ENCODE data around the gene DNAAF1.
A peak's percentile ranks its signal among the peaks of the same experiment; 100 is the strongest.
"Not testable (repeated sequence)": the region's sequence is repeated elsewhere in the genome, so short reads cannot be mapped to it uniquely, and the experiment has no call there.

The DNAAF1 gene

DNA sequence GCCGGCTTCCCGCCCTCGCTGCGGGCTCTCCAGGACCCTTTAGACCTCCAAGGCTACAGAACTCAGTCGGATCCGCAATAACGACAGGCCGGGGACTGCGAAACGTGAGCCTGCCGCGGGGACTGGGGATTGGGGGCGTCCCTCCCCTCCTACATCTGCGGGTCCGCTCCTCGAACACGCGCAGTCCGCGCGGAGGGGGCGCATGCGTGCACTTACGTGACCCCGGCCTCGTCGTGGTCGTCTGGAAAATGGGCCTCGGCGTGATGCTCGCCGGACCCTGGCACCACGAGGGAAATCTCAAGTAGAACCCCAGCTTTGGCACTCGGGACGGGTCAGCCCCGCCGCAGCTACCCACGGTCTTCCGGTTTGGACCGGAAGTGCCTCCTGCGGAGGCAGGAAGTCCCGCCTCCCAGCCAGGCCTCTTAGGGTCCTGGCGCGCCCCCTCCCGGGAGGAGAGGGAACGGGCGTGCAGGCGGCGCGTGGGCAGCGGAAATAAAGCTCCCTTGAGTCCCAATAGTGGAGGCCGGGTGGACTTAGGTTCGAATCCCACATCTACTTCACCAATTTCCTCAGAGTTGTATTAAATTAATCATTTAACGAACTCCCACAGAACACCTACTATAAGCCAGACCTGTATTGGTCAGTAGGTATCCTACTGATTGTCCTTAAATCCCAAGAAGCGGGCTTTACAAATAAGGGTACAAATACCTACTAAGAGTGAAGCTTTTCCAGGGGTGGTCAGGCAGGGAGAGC lies 41.8 kb downstream of the DNAAF1 start, which contains the start of gene TAF1C:
Gene TAF1C, minus strand, starts transcription at position 373 of the 753 bp plus-strand sequence. CDS start 2,069 bp downstream, outside the sequence.
- DNase-seq: peak; percentile 95

DNA sequence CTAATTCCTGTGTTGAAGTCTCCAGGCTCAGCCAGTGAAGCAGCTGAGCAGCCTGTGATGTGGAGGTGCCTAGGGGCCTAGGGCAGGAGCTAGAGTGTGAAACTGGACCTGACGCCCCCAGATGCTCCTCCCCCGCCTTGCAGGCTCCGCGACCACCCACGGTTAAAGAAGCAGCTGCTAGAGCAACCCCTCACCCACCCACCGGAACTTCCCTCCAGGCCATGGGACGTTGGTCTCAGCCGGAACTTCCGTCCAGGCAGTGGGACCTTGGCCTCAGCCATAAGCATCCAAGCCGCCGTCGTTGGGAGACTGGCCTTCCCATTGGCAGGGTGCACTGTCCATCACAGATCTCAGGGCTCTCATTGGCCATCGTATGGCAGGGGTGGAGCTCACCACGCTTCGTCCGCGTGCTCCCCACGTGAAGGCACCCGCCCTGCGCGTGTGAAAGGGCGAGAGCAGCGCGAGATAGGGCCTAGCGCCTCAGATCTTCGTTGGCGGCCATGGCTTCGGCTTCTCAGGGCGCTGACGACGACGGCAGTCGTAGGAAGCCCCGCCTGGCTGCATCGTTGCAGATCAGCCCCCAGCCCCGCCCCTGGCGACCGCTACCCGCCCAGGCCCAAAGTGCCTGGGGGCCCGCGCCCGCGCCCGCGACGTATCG lies 45.8 kb downstream of the DNAAF1 start, which contains the start of gene ADAD2:
Gene ADAD2, plus strand, starts transcription at position 427 of the 658 bp plus-strand sequence. Its CDS starts 74 bp downstream, at position 501.
- peak; percentile 46 for DNase-seq

DNA sequence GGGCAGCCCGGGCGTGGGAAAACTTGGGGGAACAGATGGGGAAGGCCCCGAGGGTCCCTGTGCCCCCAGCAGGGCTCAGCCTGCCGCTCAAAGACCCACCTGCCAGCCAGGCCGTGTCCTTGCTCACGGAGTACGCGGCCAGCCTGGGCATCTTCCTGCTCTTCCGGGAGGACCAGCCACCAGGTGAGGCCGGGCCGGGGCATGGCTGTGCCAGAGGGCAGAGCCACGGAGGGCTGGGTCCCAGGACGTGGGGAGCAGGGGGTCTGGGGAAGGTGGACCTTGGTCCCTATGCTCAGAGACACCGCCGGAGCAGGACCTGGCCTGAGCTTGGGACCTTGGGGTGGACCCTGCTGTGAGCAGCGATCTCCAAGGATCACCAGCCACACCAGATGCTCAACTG lies 46.4 kb downstream of the DNAAF1 start:
- no peak for DNase-seq

DNA sequence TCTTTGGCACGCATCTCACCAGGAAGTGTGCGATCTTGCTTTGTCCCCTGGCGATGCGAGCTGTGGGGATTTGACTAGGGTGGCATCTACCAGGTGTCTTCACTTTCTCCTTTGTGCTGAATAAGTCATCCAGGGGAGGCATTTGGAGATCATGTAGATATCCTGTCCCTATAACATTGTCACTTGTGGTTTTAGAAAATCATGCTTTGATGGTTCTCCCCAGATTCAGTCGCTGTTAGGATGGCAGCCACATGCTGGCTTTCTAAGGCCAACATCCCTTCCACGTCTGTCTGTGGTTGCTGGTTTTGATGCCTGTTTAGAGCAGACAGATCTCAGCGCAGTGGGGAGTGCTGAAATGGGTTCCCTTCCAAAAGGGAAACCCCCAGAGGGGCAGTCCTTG lies 48.4 kb downstream of the DNAAF1 start:
- DNase-seq: no peak

DNA sequence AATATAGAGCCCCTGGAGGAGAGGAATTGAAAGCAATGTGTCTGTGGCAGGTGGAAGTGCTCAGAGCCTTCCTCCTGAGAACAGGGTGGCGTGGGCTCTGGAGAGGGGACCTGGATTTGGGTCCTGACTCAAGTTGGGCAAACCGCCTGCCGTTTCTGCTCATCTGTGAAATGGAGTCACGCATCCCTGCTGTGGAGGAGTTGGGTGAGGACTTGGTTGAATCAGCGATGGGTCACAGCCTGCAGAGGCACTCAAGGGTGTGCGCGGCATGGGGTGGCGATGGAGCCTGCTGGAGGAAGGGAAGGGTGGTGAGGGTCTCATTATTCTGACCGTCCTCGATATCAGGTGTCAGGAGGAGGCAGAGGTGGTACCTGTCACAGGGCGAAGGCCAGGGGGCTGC lies 48.9 kb downstream of the DNAAF1 start:
- peak; percentile 26 for DNase-seq

DNA sequence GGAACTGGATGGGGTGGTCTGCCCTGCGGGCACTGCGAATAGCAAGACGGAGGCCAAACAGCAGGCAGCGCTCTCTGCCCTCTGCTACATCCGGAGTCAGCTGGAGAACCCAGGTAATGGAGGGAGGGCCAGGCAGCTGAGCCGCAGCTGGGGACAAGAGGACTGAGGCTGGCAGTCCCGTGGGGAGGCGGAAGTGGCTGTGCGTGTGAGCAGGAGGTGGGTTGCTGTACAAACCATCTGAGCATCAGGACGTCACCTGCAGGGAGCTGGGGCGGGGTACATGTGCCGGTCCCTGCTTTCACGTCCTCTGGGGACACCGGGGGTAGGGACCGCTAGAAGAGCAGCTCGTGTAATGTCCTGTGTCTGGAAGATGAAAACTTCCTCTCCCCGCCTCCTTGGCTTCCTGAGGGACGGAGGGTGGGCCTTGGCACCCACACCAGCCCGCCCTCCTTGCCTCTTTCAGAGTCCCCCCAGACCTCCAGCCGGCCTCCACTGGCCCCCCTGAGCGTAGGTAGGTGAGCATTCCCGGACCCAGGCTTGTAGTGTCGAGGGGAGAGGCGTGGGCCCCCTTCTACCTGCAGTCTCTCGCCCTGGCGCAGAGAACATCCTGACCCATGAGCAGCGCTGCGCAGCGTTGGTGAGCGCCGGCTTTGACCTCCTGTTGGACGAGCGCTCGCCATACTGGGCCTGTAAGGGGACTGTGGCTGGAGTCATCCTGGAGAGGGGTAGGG lies 49.5 kb downstream of the DNAAF1 start:
- peak; percentile 58 for DNase-seq

DNA sequence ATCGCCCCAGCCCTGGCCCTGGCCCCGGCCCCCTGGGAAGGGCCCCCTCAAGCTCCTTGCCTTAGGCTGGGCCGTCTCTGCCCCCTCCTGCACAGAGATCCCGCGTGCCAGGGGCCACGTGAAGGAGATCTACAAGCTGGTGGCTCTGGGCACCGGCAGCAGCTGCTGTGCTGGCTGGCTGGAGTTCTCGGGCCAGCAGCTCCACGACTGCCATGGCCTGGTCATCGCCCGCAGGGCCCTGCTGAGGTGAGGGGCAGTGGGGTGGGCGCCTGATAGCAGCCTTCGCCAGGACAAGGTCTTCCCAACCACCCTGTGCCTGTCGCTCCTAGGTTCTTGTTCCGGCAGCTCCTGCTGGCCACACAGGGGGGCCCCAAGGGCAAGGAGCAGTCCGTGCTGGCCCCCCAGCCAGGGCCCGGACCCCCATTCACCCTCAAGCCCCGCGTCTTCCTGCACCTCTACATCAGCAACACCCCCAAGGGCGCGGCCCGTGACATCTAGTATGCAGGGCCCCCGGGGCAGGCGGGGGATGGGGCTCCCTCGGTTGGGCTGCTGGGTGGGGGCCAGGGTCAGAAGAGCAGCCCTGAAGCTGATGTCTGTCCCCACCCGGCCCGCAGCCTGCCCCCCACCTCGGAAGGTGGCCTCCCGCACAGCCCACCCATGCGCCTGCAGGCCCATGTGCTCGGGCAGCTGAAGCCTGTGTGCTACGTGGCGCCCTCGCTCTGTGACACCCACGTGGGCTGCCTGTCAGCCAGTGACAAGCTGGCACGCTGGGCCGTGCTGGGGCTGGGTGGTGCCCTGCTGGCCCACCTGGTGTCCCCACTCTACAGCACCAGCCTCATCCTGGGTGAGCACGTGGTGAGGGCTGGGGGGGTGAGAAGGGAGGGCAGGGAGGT lies 50.3 kb downstream of the DNAAF1 start:
- DNase-seq: no peak

DNA sequence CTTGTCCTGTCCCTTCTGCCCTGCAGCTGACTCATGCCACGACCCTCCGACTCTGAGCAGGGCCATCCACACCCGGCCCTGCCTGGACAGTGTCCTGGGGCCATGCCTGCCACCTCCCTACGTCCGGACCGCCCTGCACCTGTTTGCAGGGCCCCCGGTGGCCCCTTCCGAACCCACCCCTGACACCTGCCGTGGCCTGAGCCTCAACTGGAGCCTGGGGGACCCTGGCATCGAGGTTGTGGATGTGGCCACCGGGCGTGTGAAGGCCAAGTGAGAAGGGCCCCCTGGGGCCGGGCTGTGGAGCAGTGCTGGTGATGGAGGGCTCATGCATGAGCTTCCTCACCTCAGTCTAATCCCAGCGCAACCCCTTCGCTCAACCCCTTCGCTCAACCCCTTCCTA lies 51.0 kb downstream of the DNAAF1 start:
- no peak for DNase-seq

DNA sequence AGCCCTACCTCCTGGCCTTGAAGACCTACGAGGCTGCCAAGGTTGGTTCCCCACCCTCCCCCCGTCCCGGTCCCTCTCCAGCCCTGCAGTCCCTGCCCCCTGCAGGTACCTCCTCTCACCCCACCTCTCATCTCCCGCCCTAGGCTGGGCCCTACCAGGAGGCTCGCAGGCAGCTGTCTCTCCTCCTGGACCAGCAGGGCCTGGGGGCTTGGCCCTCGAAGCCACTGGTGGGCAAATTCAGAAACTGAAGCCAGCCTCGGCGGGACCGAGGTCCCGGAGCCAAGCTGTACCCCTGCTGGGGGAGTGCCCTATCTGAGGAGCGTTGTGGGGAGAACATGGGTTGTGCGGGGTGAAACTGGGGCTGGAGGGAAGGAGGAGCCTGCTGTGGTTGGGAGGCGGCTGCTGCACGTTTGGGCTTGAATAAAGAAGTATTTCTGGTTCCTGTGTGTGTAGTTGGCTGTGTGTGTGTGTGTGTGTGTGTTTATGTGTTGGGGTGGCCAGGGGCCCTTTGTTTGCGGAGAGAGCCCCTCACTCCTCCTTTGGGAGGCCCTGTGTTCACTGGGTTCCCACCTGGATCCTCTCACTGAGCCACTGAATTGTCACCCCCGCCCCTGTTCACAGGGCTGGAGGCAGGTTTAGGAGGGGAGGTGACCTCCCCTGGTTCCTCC lies 51.8 kb downstream of the DNAAF1 start:
- no peak for DNase-seq

DNA sequence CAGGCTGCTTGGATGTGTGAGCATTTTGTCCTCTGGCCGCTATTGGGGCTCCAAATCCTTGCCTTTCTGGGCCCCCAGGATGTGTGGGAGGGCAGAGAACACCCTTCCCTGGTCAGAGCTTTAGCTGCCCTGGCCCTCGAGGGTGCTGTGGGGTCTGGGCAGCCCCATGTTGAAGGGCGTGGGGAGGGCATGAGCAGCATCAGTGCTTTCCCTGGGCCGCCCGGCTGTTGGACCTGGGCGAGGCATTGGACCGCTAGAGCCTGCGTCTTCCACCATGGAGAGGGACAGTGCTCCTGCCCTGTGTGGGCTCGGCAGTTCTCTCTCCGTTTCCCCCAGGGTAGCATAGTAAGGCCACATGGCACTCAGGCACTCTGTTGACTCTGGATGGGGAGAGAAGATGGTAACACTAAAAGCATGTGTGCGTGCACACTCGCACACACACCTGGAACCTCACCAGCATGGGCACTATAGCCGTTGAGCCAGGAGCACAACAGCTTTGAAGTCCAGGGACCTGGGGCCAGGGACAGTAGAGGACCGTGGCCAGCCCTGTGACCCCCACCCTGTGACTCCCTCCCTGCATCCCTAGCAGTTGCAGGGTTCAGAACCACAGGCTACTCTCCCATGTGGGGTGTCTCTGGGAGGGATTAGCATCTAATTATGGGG lies 52.5 kb downstream of the DNAAF1 start:
- DNase-seq: no peak

DNA sequence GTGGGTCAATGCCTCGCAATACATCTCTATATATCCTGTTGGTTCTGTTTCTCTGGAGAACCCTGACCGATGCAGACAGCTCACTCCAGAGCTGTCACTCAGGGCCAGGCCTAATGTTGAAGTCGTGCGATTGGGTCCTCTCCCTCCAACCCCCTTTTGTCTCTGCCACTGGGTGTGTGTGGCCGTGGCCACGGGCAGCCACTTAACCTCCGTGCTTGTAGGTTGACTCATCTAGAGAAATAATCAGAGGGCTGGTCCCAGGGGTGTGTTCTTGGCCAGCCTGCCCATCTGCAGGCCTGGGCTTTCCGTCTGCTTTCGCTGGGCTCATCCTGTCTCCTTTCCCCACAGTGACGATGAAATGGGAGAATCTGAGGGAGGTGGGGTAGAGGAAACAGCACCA lies 53.3 kb downstream of the DNAAF1 start:
- DNase-seq: no peak

DNA sequence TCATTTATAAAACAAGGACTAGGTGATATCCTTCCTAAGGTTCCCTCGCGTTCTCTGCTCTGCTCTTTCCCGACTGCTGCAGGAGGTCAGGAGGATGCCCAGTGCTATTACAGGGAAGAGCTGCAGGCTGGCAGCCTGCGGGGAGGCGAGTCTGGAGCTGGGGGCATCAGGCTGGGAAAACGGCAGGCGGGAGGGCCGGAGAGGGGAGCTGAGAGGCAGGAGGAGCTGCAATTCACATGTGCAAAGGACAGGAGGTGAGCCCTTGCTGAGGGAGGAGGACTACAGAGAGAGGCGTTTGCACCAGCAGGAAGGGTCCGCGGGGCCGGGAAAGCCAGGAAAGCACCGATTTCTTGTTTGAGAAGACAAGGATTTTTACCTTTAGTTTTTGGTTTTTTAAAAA lies 54.0 kb downstream of the DNAAF1 start:
- DNase-seq: no peak

DNA sequence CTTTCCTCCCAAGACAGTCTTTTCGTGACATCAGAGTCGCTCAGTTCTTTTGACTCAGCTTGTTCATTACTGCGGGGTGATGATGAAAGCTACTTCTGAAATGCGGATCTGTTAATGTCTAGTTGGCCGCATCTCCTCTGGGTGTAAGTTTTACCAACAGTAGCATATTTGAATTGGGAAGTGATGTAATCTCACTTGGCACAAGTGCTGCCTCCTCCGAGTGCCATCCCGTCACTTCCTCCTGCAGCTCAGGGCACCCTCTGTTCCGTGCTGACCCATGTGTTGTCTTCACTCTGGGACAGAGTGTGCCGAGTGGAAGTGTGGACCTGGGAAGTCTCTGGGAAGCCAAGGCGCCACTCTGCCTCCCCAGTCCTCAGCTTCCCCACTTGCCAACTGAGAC lies 54.8 kb downstream of the DNAAF1 start:
- no peak for DNase-seq

DNA sequence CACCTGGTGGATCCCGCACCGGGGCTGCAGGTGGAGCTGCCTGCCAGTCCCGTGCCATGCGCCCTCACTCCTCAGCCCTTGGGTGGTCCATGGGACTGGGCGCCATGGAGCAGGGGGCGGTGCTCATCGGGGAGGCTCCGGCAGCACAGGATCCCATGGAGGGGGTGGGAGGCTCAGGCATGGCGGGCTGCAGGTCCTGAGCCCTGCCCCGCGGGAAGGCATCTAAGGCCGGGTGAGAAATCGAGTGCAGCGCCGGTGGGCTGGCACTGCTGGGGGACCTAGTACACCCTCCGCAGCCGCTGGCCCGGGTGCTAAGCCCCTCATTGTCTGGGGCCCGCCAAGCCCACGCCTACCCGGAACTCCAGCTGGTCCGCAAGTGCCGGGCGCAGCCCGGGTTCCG lies 59.4 kb downstream of the DNAAF1 start:
- not testable (repeated sequence) for DNase-seq

DNA sequence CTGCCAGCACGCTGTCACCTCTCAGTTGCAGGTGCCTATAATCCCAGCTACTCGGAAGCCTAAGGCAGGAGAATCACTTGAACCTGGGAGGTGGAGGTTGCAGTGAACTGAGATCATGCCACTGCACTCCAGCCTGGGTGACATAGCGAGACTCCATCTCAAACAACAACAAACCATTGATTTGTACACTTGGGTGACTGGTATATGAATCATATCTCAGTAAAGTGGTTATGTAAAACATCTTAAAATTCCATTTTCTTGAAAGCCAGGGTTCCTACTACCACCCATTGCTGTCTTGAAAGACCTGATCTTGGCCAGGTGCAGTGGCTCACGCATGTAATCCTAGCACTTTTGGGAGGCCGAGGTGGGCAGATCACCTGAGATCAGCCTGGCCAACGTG lies 60.0 kb downstream of the DNAAF1 start:
- DNase-seq: not testable (repeated sequence)

DNA sequence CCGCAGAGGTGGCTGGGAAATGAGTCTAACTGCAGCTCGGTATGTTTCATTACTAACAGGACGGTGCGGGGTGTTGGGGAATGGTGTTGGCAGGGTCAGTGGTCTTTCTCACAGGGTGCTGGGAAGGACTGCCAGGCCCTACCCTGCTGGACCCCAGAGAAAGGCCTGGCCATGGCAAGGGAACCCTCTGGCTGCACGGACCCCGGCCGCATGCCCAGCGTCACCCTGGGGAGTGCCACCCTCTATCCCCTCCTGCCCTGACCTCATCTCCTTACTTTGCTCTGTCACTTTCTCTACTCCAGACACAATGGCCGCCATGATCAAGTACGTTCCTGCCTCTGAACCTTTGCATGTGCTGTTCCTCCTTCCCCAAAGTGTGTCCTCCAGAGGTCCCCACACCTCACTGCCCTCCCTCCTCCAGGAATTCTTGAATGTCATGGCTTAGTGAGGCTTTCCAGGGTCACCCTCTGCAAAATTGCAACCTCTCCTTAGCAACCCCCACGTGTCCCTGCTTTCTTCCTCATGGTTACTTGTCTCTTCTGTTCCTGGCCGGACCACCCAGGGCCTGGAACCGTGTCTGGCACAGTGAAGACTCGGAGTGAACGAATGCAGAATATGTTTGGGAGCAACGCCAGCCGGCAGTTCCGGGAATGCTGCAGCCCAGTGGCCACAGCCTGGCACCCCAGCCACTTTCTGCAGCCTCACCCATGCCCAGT lies 61.0 kb downstream of the DNAAF1 start:
- DNase-seq: no peak

DNA sequence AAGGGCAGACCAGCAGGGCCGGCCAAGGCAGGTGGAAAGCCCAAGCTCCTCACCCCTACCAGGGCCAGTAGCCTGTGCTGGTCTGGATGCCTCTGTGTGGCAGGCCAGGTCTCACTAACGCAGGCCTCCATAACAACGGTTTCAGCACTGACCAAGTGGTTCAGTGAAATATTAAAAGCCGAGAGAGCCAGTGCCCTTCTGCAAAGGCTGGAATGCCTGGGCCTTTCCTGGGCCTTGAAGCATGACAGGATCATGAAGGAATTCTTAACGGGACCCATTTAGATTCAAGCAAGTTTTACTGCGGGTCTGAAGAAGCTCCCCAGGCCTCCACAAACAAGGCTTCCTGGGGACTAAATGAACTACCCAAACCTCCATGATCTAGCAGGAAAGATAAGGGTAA lies 62.1 kb downstream of the DNAAF1 start:
- no peak for DNase-seq

DNA sequence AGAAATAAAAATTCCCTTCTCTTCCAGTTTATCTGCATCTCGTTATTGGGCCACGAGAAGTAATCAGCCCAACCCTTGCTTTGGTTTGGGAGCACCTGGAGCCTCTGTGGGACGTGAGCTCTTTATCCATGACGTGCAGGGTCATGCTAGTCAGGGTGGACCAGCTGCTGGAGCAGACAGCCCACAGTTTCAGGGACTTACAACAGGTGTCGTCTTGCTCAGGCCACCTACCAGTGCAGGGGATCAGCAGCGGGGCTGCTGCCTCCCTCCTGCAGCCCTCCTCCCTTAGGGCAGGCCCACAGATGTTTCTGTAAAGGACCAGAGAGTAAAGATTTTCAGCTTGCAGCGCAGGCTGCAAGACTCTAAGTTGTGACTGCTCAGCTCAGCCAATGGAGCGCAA lies 62.8 kb downstream of the DNAAF1 start:
- no peak for DNase-seq

DNA sequence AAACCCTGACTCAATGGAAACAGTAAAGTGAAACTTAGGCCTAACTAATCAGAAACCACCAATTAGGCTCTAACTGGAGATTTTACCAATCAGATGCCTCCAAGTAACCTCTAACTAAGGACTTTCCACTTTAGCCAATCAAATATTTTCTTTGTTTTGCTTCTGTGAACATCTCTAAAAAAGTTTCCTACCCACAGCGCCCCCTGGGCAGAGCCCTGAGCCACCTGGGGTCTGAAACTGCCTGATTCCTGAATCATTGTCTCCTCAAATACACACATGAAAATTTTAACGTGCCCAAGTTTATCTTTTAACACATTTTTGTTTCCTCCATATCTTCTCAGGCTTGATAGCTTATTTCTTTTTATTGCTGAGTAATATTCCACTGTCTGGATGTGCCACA lies 64.9 kb downstream of the DNAAF1 start:
- DNase-seq: peak; percentile 14

DNA sequence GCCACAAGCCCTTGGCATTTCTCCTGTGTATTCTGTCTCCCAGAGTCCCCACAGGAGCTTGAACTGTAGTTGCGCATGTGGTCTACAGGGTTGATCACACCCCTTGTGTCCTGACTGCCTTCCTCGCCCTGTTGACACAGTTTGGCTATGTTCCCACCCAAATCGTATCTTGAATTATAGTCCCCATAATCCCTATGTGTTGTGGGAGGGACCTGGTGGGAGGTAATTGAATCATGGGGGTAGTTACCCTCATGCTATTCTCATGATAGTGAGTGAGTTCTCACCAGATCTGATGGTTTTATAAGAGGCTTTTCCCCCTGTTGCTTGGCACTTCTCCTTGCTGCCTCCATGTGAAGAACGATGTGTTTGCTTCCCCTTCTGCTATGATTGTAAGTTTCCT lies 67.0 kb downstream of the DNAAF1 start:
- no peak for DNase-seq

DNA sequence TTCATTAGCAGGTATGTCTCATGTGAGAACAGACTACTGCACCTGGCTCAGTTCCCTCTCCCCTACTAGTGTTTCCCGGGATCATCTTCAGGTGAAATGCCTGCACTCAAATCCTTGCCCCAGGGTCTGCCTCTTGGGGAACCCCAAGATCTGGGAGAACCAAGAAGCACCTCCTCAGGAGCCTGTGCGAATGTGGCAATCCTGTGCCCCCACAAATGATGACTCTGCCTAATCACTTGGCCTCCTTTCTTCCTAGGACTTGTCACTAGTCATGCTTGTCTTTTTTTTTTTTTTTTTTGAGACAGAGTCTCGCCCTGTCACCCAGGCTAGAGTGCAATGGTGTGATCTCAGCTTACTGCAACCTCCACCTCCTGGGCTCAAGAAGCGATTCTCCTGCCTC lies 67.5 kb downstream of the DNAAF1 start:
- DNase-seq: no peak

Measured in activated CD4-positive, alpha-beta T cell treated with anti-CD3 and anti-CD28 coated beads for 48 hours (primary cell).